Measurements from ENCODE around the gene PIP4K2C.

- TF ChIP-seq JUND (IDR thresholded peaks at IDR 0.05; ENCODE audit: low read depth, low read length) (no peak), YY1 (IDR thresholded peaks at IDR 0.05; ENCODE audit: low read depth, low read length) (no peak), MXI1 (IDR thresholded peaks at IDR 0.05; ENCODE audit: low read depth, low read length) (no peak), POLR2A (IDR thresholded peaks at IDR 0.05; ENCODE audit: low read depth, low read length) (no peak), CTCF (IDR thresholded peaks at IDR 0.05 in 2 of 3, conservative IDR thresholded peaks at IDR 0.05 in 1 of 3; ENCODE audit: control insufficient read depth in 2 of 3, extremely low read depth in 1 of 3, insufficient read depth in 1 of 3, low read depth in 3 of 3, low read length in 3 of 3) (no peak), EZH2 (IDR thresholded peaks at IDR 0.05; ENCODE audit: borderline replicate concordance, control insufficient read depth, low read depth, low read length) (no peak), NFIC (IDR thresholded peaks at IDR 0.05; ENCODE audit: low read depth, low read length) (no peak), EP300 (IDR thresholded peaks at IDR 0.05; ENCODE audit: borderline replicate concordance in 1 of 2, control insufficient read depth in 1 of 2, low read depth in 2 of 2, low read length in 2 of 2) (no peak)
Observed at GRCh38 chr12:57590479-57590863, 521 bp upstream of the PIP4K2C start.
